HepG2 (cell line): ENCODE data around the gene ADGRB2. TPM values are rescaled to one million over a fixed set of nuclear protein-coding genes. Genes with fewer than 3 reads are reported as not detected.
A peak's percentile ranks its signal among the peaks of the same experiment; 100 is the strongest.

ENCODE experiments used
- ADNP ChIP-seq: sonication (generic); formaldehyde crosslinking; IDR thresholded peaks from 2 replicates; pipeline ENCODE4 v1.4.0; 2020; ENCODE audit warnings: missing genetic modification reagents
- DNMT1 ChIP-seq: sonication (generic); formaldehyde crosslinking; IDR thresholded peaks from 2 replicates; pipeline ENCODE4 v1.5.1; 2020; ENCODE audit warnings: mild to moderate bottlenecking, missing genetic modification reagents
- ERF ChIP-seq: IDR thresholded peaks from 2 replicates; pipeline ENCODE4 v1.6.1; 2018; ENCODE audit warnings: missing biosample characterization, missing genetic modification reagents
- GATAD2A ChIP-seq: IDR thresholded peaks from 2 replicates; pipeline ENCODE4 v1.6.1; 2016
- HCFC1 ChIP-seq: fragments of 150-350 bp; IDR thresholded peaks from 2 replicates; pipeline ENCODE4 v1.6.1; 2014; ENCODE audit warnings: low read depth, low read length
- JUN ChIP-seq: sonication (generic); formaldehyde crosslinking; IDR thresholded peaks from 2 replicates; pipeline ENCODE4 v1.4.0; 2020; ENCODE audit warnings: mild to moderate bottlenecking, missing genetic modification reagents
- KDM5A ChIP-seq: fragments of 200-600 bp; sonication (generic); IDR thresholded peaks from 2 replicates; pipeline ENCODE4 v1.7.0; 2018; ENCODE audit warnings: antibody characterized with exemption, mild to moderate bottlenecking, low read length, borderline replicate concordance
- MYNN ChIP-seq: sonication (generic); formaldehyde crosslinking; IDR thresholded peaks from 2 replicates; pipeline ENCODE4 v1.4.0; 2020; ENCODE audit warnings: mild to moderate bottlenecking, low read depth, missing genetic modification reagents
- POLR2AphosphoS2 ChIP-seq: IDR thresholded peaks from 2 replicates; pipeline ENCODE4 v1.6.1; 2011; ENCODE audit warnings: low read depth, low read length, improper control_type of control experiment
- RFX3 ChIP-seq: IDR thresholded peaks from 2 replicates; pipeline ENCODE4 v1.6.1; 2016; ENCODE audit warnings: missing biosample characterization, missing genetic modification reagents
- RNF219 ChIP-seq: sonication (generic); formaldehyde crosslinking; IDR thresholded peaks from 2 replicates; pipeline ENCODE4 v1.5.0; 2020; ENCODE audit warnings: mild to moderate bottlenecking, missing genetic modification reagents
- SNAPC2 ChIP-seq: sonication (generic); formaldehyde crosslinking; IDR thresholded peaks from 2 replicates; pipeline ENCODE4 v1.8.1; 2022; ENCODE audit warnings: mild to moderate bottlenecking, missing genetic modification reagents
- SOX6 ChIP-seq, 2 experiments: fragments of 450-650 bp in 1 of 2; sonication (generic) in 1 of 2; formaldehyde crosslinking in 1 of 2; IDR thresholded peaks; 2 replicates each; pipeline versions ENCODE4 v1.4.0 to v1.6.1; 2017 to 2020; ENCODE audit warnings: antibody characterized with exemption in 1 of 2, mild to moderate bottlenecking in 1 of 2, missing genetic modification reagents in 1 of 2
- TGIF2 ChIP-seq: IDR thresholded peaks from 2 replicates; pipeline ENCODE4 v1.6.1; 2016; ENCODE audit warnings: control low read depth, missing compliant biosample characterization
- ZNF34 ChIP-seq: sonication (generic); formaldehyde crosslinking; IDR thresholded peaks from 2 replicates; pipeline ENCODE4 v1.4.0; 2020; ENCODE audit warnings: mild to moderate bottlenecking, missing genetic modification reagents, borderline replicate concordance
- ZNF512 ChIP-seq: sonication (generic); formaldehyde crosslinking; IDR thresholded peaks from 2 replicates; pipeline ENCODE4 v1.4.0; 2020; ENCODE audit warnings: mild to moderate bottlenecking, missing genetic modification reagents
- ZNF557 ChIP-seq: sonication (generic); formaldehyde crosslinking; IDR thresholded peaks from 2 replicates; pipeline ENCODE4 v1.4.0; 2020; ENCODE audit warnings: missing genetic modification reagents
- ZNF567 ChIP-seq: sonication (generic); formaldehyde crosslinking; IDR thresholded peaks from 2 replicates; pipeline ENCODE4 v1.8.1; 2023; ENCODE audit warnings: mild to moderate bottlenecking, missing genetic modification reagents, borderline replicate concordance
- ZNF672 ChIP-seq: sonication (generic); formaldehyde crosslinking; IDR thresholded peaks from 2 replicates; pipeline ENCODE4 v1.8.1; 2022; ENCODE audit warnings: missing genetic modification reagents
- ZNF709 ChIP-seq: sonication (generic); formaldehyde crosslinking; IDR thresholded peaks from 2 replicates; pipeline ENCODE4 v1.5.0; 2020; ENCODE audit warnings: mild to moderate bottlenecking, missing genetic modification reagents
- ZNF768 ChIP-seq: sonication (generic); formaldehyde crosslinking; IDR thresholded peaks from 2 replicates; pipeline ENCODE4 v1.4.0; 2020; ENCODE audit warnings: missing genetic modification reagents
- ZNF790 ChIP-seq: sonication (generic); formaldehyde crosslinking; IDR thresholded peaks from 2 replicates; pipeline ENCODE4 v1.8.0; 2022; ENCODE audit warnings: missing genetic modification reagents, mild to moderate bottlenecking, borderline replicate concordance
- ZNF879 ChIP-seq: sonication (generic); formaldehyde crosslinking; IDR thresholded peaks from 2 replicates; pipeline ENCODE4 v1.8.1; 2023; ENCODE audit warnings: missing genetic modification reagents
- polyA plus RNA-seq, 8 experiments: library from polyadenylated mRNA; depleted of rRNA in 3 of 8; stranded (reverse) in 7 of 8; unstranded in 1 of 8; fragments of >200 nt; fragmentation: Illumina TruSeq in 4 of 8; extraction: Trizol in 4 of 8; gene quantifications; 2 replicates each; pipeline versions ENCODE4 v1.2.1 to v1.2.3, GENCODE V29; 2011 to 2016; ENCODE audit warnings: low read depth in 4 of 8, missing spikeins in 1 of 8, mixed read lengths in 1 of 8; ENCODE audit not compliant: insufficient read depth in 1 of 8
- total RNA-seq, 5 experiments: library from RNA; depleted of rRNA; stranded (reverse); fragments of >200 nt; fragmentation: Illumina TruSeq; extraction: Trizol; gene quantifications; 2 replicates each; pipeline ENCODE4 v1.2.3, GENCODE V29; 2016; ENCODE audit warnings: low read depth in 1 of 5
- TF ChIP-seq, protein P1 (sequence below): sonication (generic); formaldehyde crosslinking; conservative IDR thresholded peaks from 2 replicates; pipeline ENCODE4 v1.4.0; 2020; ENCODE audit warnings: missing genetic modification reagents
- TF ChIP-seq, protein P2 (sequence below): sonication (generic); formaldehyde crosslinking; IDR thresholded peaks from 2 replicates; pipeline ENCODE4 v1.5.1; 2020; ENCODE audit warnings: missing genetic modification reagents, mild to moderate bottlenecking, borderline replicate concordance
- TF ChIP-seq, protein P3 (sequence below): sonication (generic); formaldehyde crosslinking; IDR thresholded peaks from 2 replicates; pipeline ENCODE4 v1.5.0; 2020; ENCODE audit warnings: missing genetic modification reagents

ADGRB2 gene
- total and polyA plus RNA-seq, 2 of the 13 experiments (the other 11 are each of a cell fraction or from before 2014, with no cell fraction given) = 0.03 to 0.09 TPM

- TF ChIP-seq ZNF879 (CRISPR knock-in tag) (no peak), MYNN (CRISPR knock-in tag) (no peak), ZNF34 (CRISPR knock-in tag) (no peak), ZNF672 (CRISPR knock-in tag) (no peak), ZNF567 (CRISPR knock-in tag) (no peak), RFX3 (peak; percentile 87), GATAD2A (no peak), DNMT1 (CRISPR knock-in tag) (no peak), JUN (CRISPR knock-in tag) (no peak), TGIF2 (no peak), ERF (CRISPR knock-in tag) (no peak), RNF219 (CRISPR knock-in tag) (no peak), SOX6 (IDR thresholded peaks at IDR 0.05) (no peak), SOX6 (CRISPR knock-in tag; IDR thresholded peaks at IDR 0.05) (no peak), ZNF512 (CRISPR knock-in tag) (no peak), KDM5A (no peak), ZNF790 (CRISPR knock-in tag) (no peak), HCFC1 (no peak), ADNP (CRISPR knock-in tag) (no peak), POLR2AphosphoS2 (no peak), SNAPC2 (CRISPR knock-in tag) (no peak), ZNF768 (CRISPR knock-in tag) (no peak), ZNF709 (CRISPR knock-in tag) (no peak), ZNF557 (no peak)
- TF ChIP-seq, protein P1, sequence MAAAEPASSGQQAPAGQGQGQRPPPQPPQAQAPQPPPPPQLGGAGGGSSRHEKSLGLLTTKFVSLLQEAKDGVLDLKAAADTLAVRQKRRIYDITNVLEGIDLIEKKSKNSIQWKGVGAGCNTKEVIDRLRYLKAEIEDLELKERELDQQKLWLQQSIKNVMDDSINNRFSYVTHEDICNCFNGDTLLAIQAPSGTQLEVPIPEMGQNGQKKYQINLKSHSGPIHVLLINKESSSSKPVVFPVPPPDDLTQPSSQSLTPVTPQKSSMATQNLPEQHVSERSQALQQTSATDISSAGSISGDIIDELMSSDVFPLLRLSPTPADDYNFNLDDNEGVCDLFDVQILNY (CRISPR knock-in tag) = no peak
- TF ChIP-seq, protein P2, sequence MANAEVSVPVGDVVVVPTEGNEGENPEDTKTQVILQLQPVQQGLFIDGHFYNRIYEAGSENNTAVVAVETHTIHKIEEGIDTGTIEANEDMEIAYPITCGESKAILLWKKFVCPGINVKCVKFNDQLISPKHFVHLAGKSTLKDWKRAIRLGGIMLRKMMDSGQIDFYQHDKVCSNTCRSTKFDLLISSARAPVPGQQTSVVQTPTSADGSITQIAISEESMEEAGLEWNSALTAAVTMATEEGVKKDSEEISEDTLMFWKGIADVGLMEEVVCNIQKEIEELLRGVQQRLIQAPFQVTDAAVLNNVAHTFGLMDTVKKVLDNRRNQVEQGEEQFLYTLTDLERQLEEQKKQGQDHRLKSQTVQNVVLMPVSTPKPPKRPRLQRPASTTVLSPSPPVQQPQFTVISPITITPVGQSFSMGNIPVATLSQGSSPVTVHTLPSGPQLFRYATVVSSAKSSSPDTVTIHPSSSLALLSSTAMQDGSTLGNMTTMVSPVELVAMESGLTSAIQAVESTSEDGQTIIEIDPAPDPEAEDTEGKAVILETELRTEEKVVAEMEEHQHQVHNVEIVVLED (CRISPR knock-in tag) = no peak
- TF ChIP-seq, protein P3, sequence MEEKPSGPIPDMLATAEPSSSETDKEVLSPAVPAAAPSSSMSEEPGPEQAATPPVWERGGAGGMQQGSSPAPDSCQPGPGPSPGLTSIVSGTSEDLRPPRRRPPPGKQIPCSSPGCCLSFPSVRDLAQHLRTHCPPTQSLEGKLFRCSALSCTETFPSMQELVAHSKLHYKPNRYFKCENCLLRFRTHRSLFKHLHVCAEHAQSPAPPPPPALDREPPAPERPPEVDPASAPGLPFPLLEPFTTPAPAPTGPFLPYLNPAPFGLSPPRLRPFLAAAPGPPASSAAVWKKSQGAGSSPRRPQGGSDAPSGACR (CRISPR knock-in tag) = no peak
These were observed 24.1 kb upstream of the ADGRB2 start (continued) for GRCh38 chr1:31788138-31788824.
